Measurements from ENCODE around the gene MRPL33. TPM values are rescaled to one million over a fixed set of nuclear protein-coding genes. Genes with fewer than 3 reads are reported as not detected.
A peak's percentile ranks its signal among the peaks of the same experiment; 100 is the strongest.

MRPL33 gene
- polyA plus RNA-seq, 1 of the 3 experiments (the other 2 are of a cell fraction): 132 TPM

GRCh38 chr2:27808418-27808817, 36.9 kb downstream of the MRPL33 start:
- Histone ChIP-seq H3K36me3 (replicated peaks in 1 of 2; ENCODE audit: control insufficient read depth in 1 of 2, insufficient read depth in 2 of 2, low read length in 1 of 2) (no peaks in the 10 kb centered on the region), H3K9ac (no peak overlapping the region), H3K9me3 (no peaks in the 10 kb centered on the region), H4K20me1 (ENCODE audit: insufficient read depth) (no peaks in the 10 kb centered on the region), H3K4me1 (ENCODE audit: control insufficient read depth in 1 of 2, insufficient read depth in 2 of 2, low read depth in 1 of 2, low read length in 1 of 2) (peaks cover 0 to 18% of the 10 kb centered on the region in 2 experiments; a peak in 1 of 4 replicates), H3K9me2 (no peaks in the 10 kb centered on the region), H2AFZ (ENCODE audit: low read depth) (no peak overlapping the region), H3F3A (replicated peaks; ENCODE audit: insufficient read depth) (peaks cover 21% of the 10 kb centered on the region), H3K27me3 (ENCODE audit: insufficient read depth) (no peaks in the 10 kb centered on the region), H3K27ac (ENCODE audit: low read depth in 2 of 2, low read length in 1 of 2) (no peak overlapping the region), H3K79me2 (ENCODE audit: insufficient read depth) (no peaks in the 10 kb centered on the region), H3K4me3 (ENCODE audit: low read depth in 2 of 2, low read length in 1 of 2) (no peak overlapping the region), H3K4me2 (no peak overlapping the region; the same call in 1 of the 2 replicates)
- 97% methylated on average over 2 of the region's 2 CpGs for WGBS (ENCODE audit: low lambda C conversion rate)
- no peak for TF ChIP-seq USF2 (IDR thresholded peaks at IDR 0.05; ENCODE audit: borderline replicate concordance, low read depth, low read length)
- no peak for TF ChIP-seq MAX (IDR thresholded peaks at IDR 0.05; ENCODE audit: low read depth)
- TF ChIP-seq ELF1 (IDR thresholded peaks at IDR 0.05): no peak
- TF ChIP-seq ZBTB33 (IDR thresholded peaks at IDR 0.05; ENCODE audit: borderline replicate concordance, low read depth): no peak
- TF ChIP-seq CHD2 (IDR thresholded peaks at IDR 0.05; ENCODE audit: low read length, partially characterized antibody): no peak
- TF ChIP-seq EZH2phosphoT487 (IDR thresholded peaks at IDR 0.05; ENCODE audit: borderline replicate concordance, low read depth): no peak
- no peak for TF ChIP-seq FOXJ3 (CRISPR knock-in tag; IDR thresholded peaks at IDR 0.05)
- no peak for TF ChIP-seq YY1 (IDR thresholded peaks at IDR 0.05; ENCODE audit: low read depth)
- no peak for TF ChIP-seq RFX5 (IDR thresholded peaks at IDR 0.05; ENCODE audit: low read length)
- no peak for DNase-seq
- CTCF ChIA-PET: interaction anchor here (1.1 to 3.0 kb wide), 6 partner anchors 12 to 588 kb away, joined by 3 to 10 read pairs (median 4); no protein-coding TSS in a partner anchor
- POLR2A ChIA-PET: no interaction called here

GRCh38 chr2:27808984-27809383, 37.5 kb downstream of the MRPL33 start:
- no peak overlapping the region for H2AFZ ChIP-seq (ENCODE audit: low read depth)
- no peaks in the 10 kb centered on the region for H4K20me1 ChIP-seq (ENCODE audit: insufficient read depth)
- no peaks in the 10 kb centered on the region for H3K9me2 ChIP-seq
- no peak overlapping the region for H3K4me3 ChIP-seq (ENCODE audit: low read depth in 2 of 2, low read length in 1 of 2)
- H3K4me1 ChIP-seq (ENCODE audit: control insufficient read depth in 1 of 2, insufficient read depth in 2 of 2, low read depth in 1 of 2, low read length in 1 of 2): peaks cover 0 to 18% of the 10 kb centered on the region in 2 experiments; a peak in 1 of 4 replicates
- peak overlapping the region in 1 of 2 experiments; percentile 59; a peak in 2 of 4 replicates for H3K27ac ChIP-seq (ENCODE audit: low read depth in 2 of 2, low read length in 1 of 2)
- H3K36me3 ChIP-seq (replicated peaks in 1 of 2; ENCODE audit: control insufficient read depth in 1 of 2, insufficient read depth in 2 of 2, low read length in 1 of 2): no peaks in the 10 kb centered on the region
- 98% methylated on average over 3 of the region's 3 CpGs for WGBS (ENCODE audit: low lambda C conversion rate)
- H3K27me3 ChIP-seq (ENCODE audit: insufficient read depth): no peaks in the 10 kb centered on the region
- DNase-seq: no peak
- peak overlapping the region; percentile 5 for H3K9ac ChIP-seq
- H3K4me2 ChIP-seq: peak overlapping the region; percentile 16; the same call in 1 of the 2 replicates
- ChIA-PET POLR2A (no interaction called here), CTCF (interaction anchor here (1.5 to 3.0 kb wide), 4 partner anchors 13 to 86 kb away, joined by 4 to 10 read pairs (median 4); no protein-coding TSS in a partner anchor)
- H3K9me3 ChIP-seq: no peaks in the 10 kb centered on the region
- H3F3A ChIP-seq (replicated peaks; ENCODE audit: insufficient read depth): peaks cover 21% of the 10 kb centered on the region
- H3K79me2 ChIP-seq (ENCODE audit: insufficient read depth): no peaks in the 10 kb centered on the region
- TF ChIP-seq GABPA (IDR thresholded peaks at IDR 0.05; ENCODE audit: low read depth): no peak
- no peak for TF ChIP-seq PBX3 (IDR thresholded peaks at IDR 0.05)
- no peak for TF ChIP-seq FOXM1 (IDR thresholded peaks at IDR 0.05; ENCODE audit: low read depth)
- TF ChIP-seq TCF12 (IDR thresholded peaks at IDR 0.05): no peak
- TF ChIP-seq USF1 (IDR thresholded peaks at IDR 0.05; ENCODE audit: borderline replicate concordance, low read depth): no peak
- no peak for TF ChIP-seq POLR2AphosphoS5 (IDR thresholded peaks at IDR 0.05; ENCODE audit: low read depth, low read length)
- TF ChIP-seq MXI1 (IDR thresholded peaks at IDR 0.05; ENCODE audit: low read depth, low read length): no peak
- TF ChIP-seq NFIC (IDR thresholded peaks at IDR 0.05; ENCODE audit: borderline replicate concordance): no peak
- TF ChIP-seq ZBTB33 (IDR thresholded peaks at IDR 0.05; ENCODE audit: borderline replicate concordance, low read depth): no peak
- no peak for TF ChIP-seq RXRA (IDR thresholded peaks at IDR 0.05; ENCODE audit: borderline replicate concordance, low read depth)
- TF ChIP-seq MEF2A (IDR thresholded peaks at IDR 0.05; ENCODE audit: borderline replicate concordance, low read depth): no peak
- TF ChIP-seq FOSL2 (IDR thresholded peaks at IDR 0.05; ENCODE audit: borderline replicate concordance, low read depth): no peak
- TF ChIP-seq YY1 (IDR thresholded peaks at IDR 0.05; ENCODE audit: low read depth): no peak
- TF ChIP-seq NRF1 (IDR thresholded peaks at IDR 0.05; ENCODE audit: low read depth, low read length): no peak
- TF ChIP-seq RAD21 (IDR thresholded peaks at IDR 0.05; ENCODE audit: low read length): no peak
- TF ChIP-seq CHD2 (IDR thresholded peaks at IDR 0.05; ENCODE audit: low read length, partially characterized antibody): no peak

All from SK-N-SH (cell line).